GM23248 (cell line): ENCODE measurements around the gene SHH.

Experiments
- EZH2 ChIP-seq: fragments of 200-600 bp; sonication (generic); IDR thresholded peaks from 2 replicates; pipeline ENCODE4 v1.6.1; 2018; ENCODE audit warnings: antibody characterized with exemption, mild to moderate bottlenecking; ENCODE audit not compliant: insufficient read depth, poor library complexity, severe bottlenecking
- EZH2phosphoT487 ChIP-seq: fragments of 200-600 bp; sonication (generic); IDR thresholded peaks from 2 replicates; pipeline ENCODE4 v1.6.1; 2018; ENCODE audit warnings: antibody characterized with exemption, moderate library complexity, mild to moderate bottlenecking, low read depth; ENCODE audit not compliant: insufficient read depth

GRCh38 chr7:155811895-155812761 is at the start of gene SHH:
- peak; percentile 65 for TF ChIP-seq EZH2
- 0 out of 2 replicates have a peak, but pooled peaks have one; percentile 27 for TF ChIP-seq EZH2phosphoT487
